Stimulated activated CD4-positive, alpha-beta T cell treated with anti-CD3 and anti-CD28 coated beads, Interleukin-4, amount 100 ng/mL, for 4 hours (primary cell): ENCODE measurements around the gene NEDD4L.
"Not testable (repeated sequence)": the region's sequence is repeated elsewhere in the genome, so short reads cannot be mapped to it uniquely, and the experiment has no call there.

Experiments used
- DNase-seq, 2 experiments: peaks; one replicate each; pipeline ENCODE4 v3.0.0-alpha.2; 2020

The NEDD4L gene

GRCh38 chr18:58360324-58360723, 316.3 kb downstream of the NEDD4L start:
- no peak for DNase-seq

DNA sequence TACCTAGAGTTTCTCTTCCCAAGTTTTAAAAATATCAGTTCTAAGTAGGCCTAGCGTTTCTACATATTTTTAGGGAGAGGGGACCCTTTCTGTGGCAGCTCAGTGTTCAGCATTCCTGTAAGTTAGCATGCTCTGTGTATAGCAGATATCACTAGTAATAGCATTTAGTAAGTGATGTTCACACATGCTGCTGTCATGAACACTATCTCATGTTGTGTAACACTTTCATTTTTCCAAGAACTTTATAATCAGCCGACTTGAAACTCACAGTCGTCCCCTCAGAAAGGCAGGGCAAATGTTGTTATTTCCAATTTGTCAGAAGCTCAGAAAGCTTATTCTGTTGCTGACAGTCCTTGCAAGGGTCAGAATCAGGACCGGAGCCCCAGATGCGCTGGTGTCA, 317.2 kb downstream of the NEDD4L start:
- no peak for DNase-seq

GRCh38 chr18:58362027-58362575, 318.1 kb downstream of the NEDD4L start:
- no peak for DNase-seq

GRCh38 chr18:58362829-58363271, 318.8 kb downstream of the NEDD4L start:
- no peak for DNase-seq

DNA sequence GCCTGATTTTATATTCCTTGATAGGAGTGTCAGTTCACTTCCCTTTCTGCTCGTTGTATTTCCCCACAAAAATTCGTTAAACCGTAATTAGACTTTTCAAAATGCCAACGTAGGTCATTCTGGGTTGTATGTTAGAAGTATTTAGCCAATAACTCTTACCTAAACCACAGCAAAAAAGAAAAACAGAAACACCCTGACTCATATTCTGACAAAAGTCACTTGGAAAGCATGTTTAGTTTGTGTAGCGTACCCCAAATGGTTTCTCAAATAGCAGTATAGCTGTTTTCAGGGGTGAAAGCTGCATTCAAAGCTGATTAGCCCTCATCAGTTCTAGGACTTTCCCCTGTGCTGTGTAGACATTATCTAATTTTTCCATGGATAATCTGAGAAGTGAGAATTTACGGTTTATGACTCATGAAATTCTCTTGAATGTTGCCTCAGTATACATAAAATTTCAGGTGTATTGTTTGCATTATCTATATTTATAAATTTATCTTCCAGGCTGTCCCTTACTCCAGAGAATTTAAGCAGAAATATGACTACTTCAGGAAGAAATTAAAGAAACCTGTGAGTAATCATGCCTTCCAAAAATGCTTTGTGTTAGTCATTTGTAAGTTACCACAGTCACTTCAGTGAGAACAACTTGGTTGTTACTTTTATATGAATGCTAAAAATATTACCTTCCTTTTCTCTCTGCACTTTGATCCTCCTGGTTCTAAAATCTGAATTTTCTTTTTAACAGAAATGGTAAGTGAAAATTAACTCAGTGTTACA, 319.9 kb downstream of the NEDD4L start:
- DNase-seq: no peak

GRCh38 chr18:58364876-58365528, 321.0 kb downstream of the NEDD4L start:
- no peak for DNase-seq

GRCh38 chr18:58367425-58368140, 323.6 kb downstream of the NEDD4L start:
- no peak for DNase-seq

- DNase-seq: no peak
Measured at GRCh38 chr18:58369616-58370015, 325.6 kb downstream of the NEDD4L start.

DNA sequence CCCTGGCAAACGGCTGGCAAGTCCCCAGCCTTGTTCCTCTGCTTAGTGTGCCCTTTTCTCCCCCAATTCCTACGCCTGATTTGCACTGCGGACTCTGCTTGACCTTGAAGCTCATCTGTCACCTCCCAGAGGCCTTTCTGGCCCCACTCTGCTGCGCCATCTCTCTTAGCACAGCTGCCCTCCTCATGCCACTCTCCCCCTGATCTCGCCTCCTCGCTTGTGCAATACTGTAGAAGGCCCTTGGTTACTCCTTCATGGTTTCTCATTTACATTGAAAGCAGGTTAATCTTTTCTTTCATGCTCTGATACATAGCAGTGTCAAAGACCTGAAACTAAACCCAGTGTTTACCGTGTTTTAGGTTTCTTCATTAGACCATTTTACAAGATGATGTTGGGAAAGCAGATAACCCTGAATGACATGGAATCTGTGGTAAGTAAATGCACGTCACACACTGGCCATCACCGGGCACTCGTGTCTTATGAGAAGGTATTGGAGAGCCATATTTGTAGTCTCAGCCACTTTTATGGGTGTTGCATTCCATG, 326.1 kb downstream of the NEDD4L start:
- DNase-seq: no peak

- no peak for DNase-seq
Measured at GRCh38 chr18:58370612-58371011, 326.6 kb downstream of the NEDD4L start.

DNA sequence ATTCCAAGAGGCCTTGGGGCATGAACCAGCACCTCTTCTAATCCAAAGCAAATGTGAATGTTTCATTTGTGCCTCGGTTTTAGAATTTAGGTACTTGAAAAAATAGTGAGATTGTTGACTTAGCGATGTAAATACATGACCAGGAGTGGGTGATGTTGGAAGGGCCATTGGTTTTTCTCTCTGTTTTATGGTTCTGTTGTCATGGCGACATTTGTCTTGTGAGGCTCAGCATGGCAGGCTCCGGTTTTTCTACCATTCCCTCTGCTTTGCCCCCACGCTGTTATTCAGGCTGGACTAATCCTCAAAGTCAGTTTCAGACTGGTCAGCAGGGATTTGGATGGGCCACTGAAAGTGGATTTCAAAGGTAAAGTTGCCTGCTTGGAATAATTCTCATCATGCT, 329.5 kb downstream of the NEDD4L start:
- no peak for DNase-seq

GRCh38 chr18:58375051-58375450, 331.0 kb downstream of the NEDD4L start:
- DNase-seq: no peak

DNA sequence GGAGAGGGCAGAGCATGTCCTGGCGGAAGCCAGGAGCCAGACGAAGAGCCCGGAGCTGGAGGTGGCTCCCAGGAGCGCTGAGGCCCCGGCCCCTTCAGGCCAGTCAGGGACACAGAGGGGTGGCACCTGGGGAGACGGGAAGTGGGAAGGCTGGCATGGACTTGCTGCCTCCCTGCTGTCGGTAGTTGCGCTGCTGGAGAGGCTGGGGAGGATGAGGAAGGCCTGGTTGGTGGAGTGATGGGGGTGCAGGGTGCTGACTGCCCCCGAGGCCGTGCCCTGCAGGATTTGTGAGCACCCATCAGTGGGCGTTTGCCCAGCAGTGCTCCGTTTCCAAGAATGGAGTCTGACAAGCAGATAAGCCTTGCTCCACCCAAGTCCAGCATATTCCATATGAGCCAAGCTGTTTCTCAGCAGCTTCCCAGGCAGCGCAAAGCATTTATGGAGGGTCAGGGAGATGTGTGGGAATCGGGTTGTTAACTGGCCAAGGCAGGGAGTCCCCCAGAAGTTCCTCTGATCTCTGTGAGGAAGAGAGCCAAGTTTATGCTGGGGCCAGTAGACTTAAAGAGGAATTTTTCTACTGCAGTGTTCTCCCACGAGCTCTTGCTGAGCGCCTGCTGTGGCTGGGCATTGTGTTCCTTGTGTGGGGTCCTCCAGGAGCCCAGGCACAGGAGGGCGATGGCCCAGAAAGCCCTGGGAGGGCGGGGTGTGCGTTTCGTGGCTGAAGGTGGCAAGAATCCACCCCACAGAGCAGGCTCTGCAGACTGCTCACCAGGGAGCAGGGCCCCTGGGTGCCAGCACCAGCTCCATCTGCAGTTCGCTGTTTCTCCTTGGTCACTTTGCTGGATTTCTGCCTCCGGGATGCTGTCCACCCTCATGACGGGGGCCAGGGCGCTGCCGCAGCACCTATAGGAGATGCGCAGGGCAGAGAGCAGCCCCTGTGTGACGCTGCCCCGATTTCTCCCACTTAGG, 334.7 kb downstream of the NEDD4L start:
- DNase-seq: no peak

- DNase-seq: no peak
Measured at GRCh38 chr18:58379443-58379842, 335.4 kb downstream of the NEDD4L start.

DNA sequence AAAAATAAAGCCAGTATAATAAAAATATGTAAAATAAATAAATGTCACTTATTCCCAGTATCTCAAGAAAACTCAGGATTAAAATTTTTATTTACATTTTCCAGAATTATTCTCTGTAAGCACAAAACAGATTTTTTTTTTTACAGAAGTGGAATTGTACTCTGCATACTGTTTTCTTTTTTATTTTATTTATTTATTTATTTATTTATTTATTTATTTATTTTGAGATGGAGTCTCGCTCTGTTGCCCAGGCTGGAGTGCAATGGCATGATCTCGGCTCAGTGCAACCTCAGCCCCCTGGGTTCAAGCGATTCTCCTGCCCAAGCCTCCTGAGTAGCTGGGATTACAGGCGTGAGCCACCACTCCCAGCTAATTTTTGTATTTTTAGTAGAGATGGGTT, 336.1 kb downstream of the NEDD4L start:
- DNase-seq: not testable (repeated sequence)

DNA sequence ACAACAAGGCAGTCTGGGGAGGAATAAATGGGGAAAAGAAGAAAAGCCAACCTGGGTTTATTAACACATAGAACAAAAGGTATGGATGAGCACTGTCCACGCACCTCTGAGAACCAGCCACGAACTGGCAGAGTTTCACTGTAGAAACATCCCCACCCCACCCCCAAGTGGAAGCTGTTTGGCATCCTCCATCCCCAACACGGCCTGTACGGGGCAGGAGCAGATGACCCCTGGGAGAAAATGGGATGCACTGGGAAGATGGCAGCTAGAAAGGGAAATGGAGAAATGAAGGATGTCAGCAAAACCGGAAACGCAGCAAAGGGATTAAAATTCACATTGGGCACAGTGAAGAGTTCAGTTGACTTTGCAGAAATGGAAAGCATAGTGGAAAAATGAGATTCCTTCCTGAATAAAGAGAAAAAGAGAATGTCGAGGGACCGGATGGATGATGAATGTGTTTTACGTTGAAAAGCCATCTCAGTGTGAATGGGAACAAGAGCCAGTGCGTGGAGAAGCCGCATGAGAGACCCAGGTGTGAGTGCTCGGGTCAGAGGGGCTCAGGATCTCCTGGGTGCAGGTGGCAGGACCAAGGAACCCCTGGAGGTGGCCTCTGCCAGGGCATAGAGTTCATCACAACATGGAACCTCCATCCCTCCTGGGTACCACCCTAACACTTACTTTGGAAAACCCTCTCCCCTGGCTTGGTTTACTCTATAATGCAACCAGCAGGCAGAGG, 337.8 kb downstream of the NEDD4L start:
- no peak for DNase-seq

DNA sequence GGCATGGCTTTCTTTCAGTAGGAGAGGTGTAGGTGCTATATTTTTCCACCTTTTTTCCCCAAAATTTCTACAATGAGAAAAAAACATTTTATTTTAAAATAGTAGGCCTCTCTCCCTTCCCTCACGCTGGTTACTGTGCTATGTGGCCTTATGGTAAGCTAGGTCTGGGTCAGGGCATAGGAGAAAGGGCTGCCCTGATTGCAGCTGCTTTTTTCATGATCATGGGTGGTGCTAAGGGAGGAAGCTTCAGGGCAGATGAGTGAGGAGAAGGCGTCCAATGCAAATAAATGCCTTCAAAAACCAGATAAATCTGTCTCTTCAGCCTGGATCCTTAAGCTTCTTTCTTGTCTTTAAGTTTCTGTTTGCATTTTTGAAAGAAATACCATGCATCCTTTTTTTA, 338.4 kb downstream of the NEDD4L start:
- DNase-seq: no peak

DNA sequence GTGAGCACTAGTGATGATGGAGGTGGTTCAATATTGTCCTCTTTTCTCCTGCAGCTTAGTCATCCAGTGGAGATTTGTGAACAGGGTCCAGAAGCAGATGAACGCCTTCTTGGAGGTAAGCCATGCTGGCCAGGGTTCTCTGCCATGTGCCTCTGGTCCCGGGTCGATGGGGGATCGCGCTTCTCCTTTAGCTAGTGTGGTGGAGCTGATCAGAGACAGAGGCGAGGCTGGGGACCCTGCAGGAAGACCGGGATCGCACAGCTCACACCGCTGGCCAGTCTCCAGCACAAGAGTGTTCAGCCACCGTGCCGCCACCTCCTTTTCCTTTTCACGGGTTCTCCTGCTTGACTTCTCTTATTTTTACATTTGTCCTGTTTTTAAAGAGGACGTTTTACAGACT, 341.4 kb downstream of the NEDD4L start:
- no peak for DNase-seq

DNA sequence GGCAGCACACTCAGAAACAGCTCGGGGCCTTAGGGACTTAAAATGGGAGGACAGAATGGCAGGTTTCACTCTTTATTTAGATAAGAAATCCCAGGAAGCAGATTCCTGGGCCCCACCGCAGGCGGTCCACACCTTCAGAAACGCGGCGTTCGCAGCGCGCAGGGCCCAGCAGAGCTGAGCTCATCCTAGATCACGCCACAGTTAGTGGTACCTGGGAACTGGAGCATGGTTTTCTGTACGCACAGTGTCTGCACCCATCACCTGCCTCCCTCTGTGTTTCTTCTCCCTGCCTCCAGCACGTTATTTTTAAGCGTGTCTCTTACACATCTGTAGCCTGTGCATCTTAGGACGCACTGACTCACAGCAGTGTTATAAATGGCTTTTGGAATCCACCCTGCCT, 342.8 kb downstream of the NEDD4L start:
- DNase-seq: no peak

- DNase-seq: no peak
Measured at GRCh38 chr18:58387716-58388115, 343.7 kb downstream of the NEDD4L start.

- DNase-seq: no peak
Measured at GRCh38 chr18:58388736-58389135, 344.7 kb downstream of the NEDD4L start.
